HCT116 (cell line): ENCODE results near the gene FBXO31. TPM values are rescaled to one million over a fixed set of nuclear protein-coding genes. Genes with fewer than 3 reads are reported as not detected.

Source experiments
- ATAC-seq: fragments of 200-7000 bp; cut with Tn5 transposase; 2 replicates; pipeline ENCODE4 v1.9.1; 2020; ENCODE audit warnings: mild to moderate bottlenecking, moderate library complexity
- BruUV-seq: library from RNA; stranded (reverse); fragments of 400-500 nt; replicated peaks from 2 replicates; lab custom pipeline; 2021; lab: Mats Ljungman, UMichigan
- CTCF ChIA-PET: fragments of 300-600 bp; sonication (Branson Sonifier 250); formaldehyde crosslinking; loops from one replicate; lab custom pipeline; 2021; ENCODE audit warnings: antibody characterized with exemption; lab: Charles Lee
- POLR2A ChIA-PET: fragments of 300-600, 350-600 bp; sonication (Branson Sonifier 250); formaldehyde crosslinking; loops from one replicate; lab custom pipeline; 2021; ENCODE audit warnings: antibody characterized with exemption; lab: Charles Lee
- RAD21 ChIA-PET, 2 experiments: fragments of 300-600 bp; sonication (Branson Sonifier 250); formaldehyde crosslinking; loops; one replicate each; lab custom pipeline; 2023; ENCODE audit warnings: low total read pairs in 2 of 2; ENCODE audit not compliant: uncharacterized antibody in 2 of 2, unreplicated experiment in 2 of 2, low non-redundant PET in 1 of 2; lab: Charles Lee
- DNase-seq: peaks from one replicate; pipeline ENCODE4 v3.0.0-alpha.2; 2010; ENCODE audit warnings: low read depth, low spot score
- H2AFZ ChIP-seq: fragments of 200-600 bp; shearing (Covaris generic), sonication (generic); 2 replicates; pipeline ENCODE4 v1.6.1; 2017; ENCODE audit warnings: low read depth, mixed run types, mixed read lengths, antibody characterized with exemption, low read length; ENCODE audit not compliant: poor library complexity, severe bottlenecking
- H3K27ac ChIP-seq: 2 replicates; pipeline ENCODE4 v1.5.1; 2012; ENCODE audit warnings: low read depth, low read length
- H3K27me3 ChIP-seq: fragments of 200-600 bp; sonication (generic); 2 replicates; pipeline ENCODE4 v1.6.1; 2016; ENCODE audit warnings: mixed run types, low read length, mixed read lengths; ENCODE audit not compliant: insufficient read depth
- H3K36me3 ChIP-seq, 2 experiments: fragments of 200-500 bp in 1 of 2; fragments of 200-600 bp in 1 of 2; sonication (Bioruptor generic) in 1 of 2; sonication (generic) in 1 of 2; 2 replicates each; pipeline versions ENCODE4 v1.5.1 to v1.6.1; 2014 to 2016; ENCODE audit warnings: low read length in 2 of 2, inconsistent platforms in 1 of 2, mixed read lengths in 1 of 2, mixed run types in 1 of 2; ENCODE audit not compliant: insufficient read depth in 2 of 2, control insufficient read depth in 1 of 2
- H3K4me1 ChIP-seq, 2 experiments: fragments of 200-600 bp in 1 of 2; sonication (generic) in 1 of 2; 2 replicates each; pipeline versions ENCODE4 v1.5.1 to v1.6.1; 2012 to 2017; ENCODE audit warnings: low read length in 2 of 2, inconsistent platforms in 1 of 2, mild to moderate bottlenecking in 1 of 2, mixed read lengths in 1 of 2, mixed run types in 1 of 2, moderate library complexity in 1 of 2; ENCODE audit not compliant: insufficient read depth in 2 of 2, control insufficient read depth in 1 of 2
- H3K4me2 ChIP-seq: fragments of 200-600 bp; sonication (generic); 2 replicates; pipeline ENCODE4 v1.6.1; 2017; ENCODE audit warnings: mixed run types, low read length, mixed read lengths
- H3K4me3 ChIP-seq, 2 experiments: fragments of 200-600 bp in 1 of 2; sonication (generic) in 1 of 2; replicated peaks in 1 of 2; 2 replicates each; pipeline ENCODE4 v1.5.1; 2011 to 2016; ENCODE audit warnings: low read length in 2 of 2, control low read depth in 1 of 2, low read depth in 1 of 2, mild to moderate bottlenecking in 1 of 2, mixed read lengths in 1 of 2, mixed run types in 1 of 2
- H3K79me2 ChIP-seq: fragments of 200-600 bp; sonication (generic); 2 replicates; pipeline ENCODE4 v1.6.1; 2017; ENCODE audit warnings: mild to moderate bottlenecking, mixed run types, low read length, moderate library complexity, mixed read lengths; ENCODE audit not compliant: insufficient read depth
- H3K9ac ChIP-seq: fragments of 200-600 bp; sonication (generic); 2 replicates; pipeline ENCODE4 v1.6.1; 2016; ENCODE audit warnings: low read length, mixed read lengths
- H3K9me2 ChIP-seq: fragments of 200-600 bp; sonication (generic), shearing (Covaris generic); 2 replicates; pipeline ENCODE4 v1.6.1; 2017; ENCODE audit warnings: mixed run types, mild to moderate bottlenecking, moderate library complexity; ENCODE audit not compliant: insufficient read depth
- H3K9me3 ChIP-seq, 2 experiments: fragments of 200-500 bp in 1 of 2; fragments of 200-600 bp in 1 of 2; sonication (Bioruptor generic) in 1 of 2; sonication (generic) in 1 of 2; 2 replicates each; pipeline ENCODE4 v1.6.1; 2014 to 2017; ENCODE audit warnings: low read length in 2 of 2, mixed read lengths in 2 of 2, inconsistent platforms in 1 of 2, low read depth in 1 of 2, mild to moderate bottlenecking in 1 of 2, mixed run types in 1 of 2, moderate library complexity in 1 of 2; ENCODE audit not compliant: control insufficient read depth in 1 of 2, insufficient read depth in 1 of 2
- H4K20me1 ChIP-seq: fragments of 200-600 bp; sonication (generic), shearing (Covaris generic); 2 replicates; pipeline ENCODE4 v1.6.1; 2017; ENCODE audit warnings: mixed run types, mild to moderate bottlenecking, moderate library complexity; ENCODE audit not compliant: insufficient read depth
- CBX3 ChIP-seq: IDR thresholded peaks from 2 replicates; pipeline ENCODE4 v1.6.1; 2012; ENCODE audit warnings: low read depth
- EGR1 ChIP-seq: IDR thresholded peaks from 2 replicates; pipeline ENCODE4 v1.6.1; 2012; ENCODE audit warnings: low read depth
- ELF1 ChIP-seq: IDR thresholded peaks from 2 replicates; pipeline ENCODE4 v1.6.1; 2012; ENCODE audit warnings: low read depth, borderline replicate concordance
- RAD21 ChIP-seq: IDR thresholded peaks from 2 replicates; pipeline ENCODE4 v1.6.1; 2012; ENCODE audit warnings: low read depth, mild to moderate bottlenecking
- SP1 ChIP-seq: IDR thresholded peaks from 2 replicates; pipeline ENCODE4 v1.6.1; 2012; ENCODE audit warnings: low read depth
- TCF7L2 ChIP-seq: IDR thresholded peaks from 2 replicates; pipeline ENCODE4 v1.7.0; 2011; ENCODE audit warnings: borderline replicate concordance, inconsistent platforms; ENCODE audit not compliant: insufficient read depth, insufficient read length; ENCODE audit errors: extremely low read depth
- YY1 ChIP-seq: IDR thresholded peaks from 2 replicates; pipeline ENCODE4 v1.6.1; 2011; ENCODE audit warnings: low read length, low read depth, moderate library complexity, mild to moderate bottlenecking; ENCODE audit not compliant: insufficient replicate concordance; ENCODE audit errors: extremely low read depth
- ZFX ChIP-seq: fragments of 450-650 bp; IDR thresholded peaks from 2 replicates; pipeline ENCODE4 v1.6.1; 2017
- ZNF274 ChIP-seq: fragments of 200-500 bp; sonication (Bioruptor generic); IDR thresholded peaks from 2 replicates; pipeline ENCODE4 v1.6.1; 2014; ENCODE audit warnings: mild to moderate bottlenecking, low read depth, low read length, inconsistent platforms
- intact Hi-C: fragments of 100-400 bp; cut with micrococcal nuclease; formaldehyde crosslinking; loops from 2 replicates; pipeline ENCODE4 v1.10.0; 2022
- total RNA-seq: library from RNA; stranded (reverse); gene quantifications from one replicate; pipeline ENCODE4 v1.2.1, GENCODE V29; 2021; ENCODE audit not compliant: unreplicated experiment
- TF ChIP-seq, protein P1 (sequence below): IDR thresholded peaks from 2 replicates; pipeline ENCODE4 v1.6.1; 2012
- TF ChIP-seq, protein P2 (sequence below), 3 experiments: fragments of 200-600 bp in 1 of 3; sonication (generic) in 1 of 3; IDR thresholded peaks in 2 of 3; conservative IDR thresholded peaks in 1 of 3; 2 replicates each; pipeline ENCODE4 v1.5.1; 2012 to 2017; ENCODE audit warnings: low read depth in 2 of 3, low read length in 2 of 3, antibody characterized with exemption in 1 of 3, borderline replicate concordance in 1 of 3, control low read depth in 1 of 3, mild to moderate bottlenecking in 1 of 3, mixed read lengths in 1 of 3, mixed run types in 1 of 3, moderate library complexity in 1 of 3; ENCODE audit not compliant: insufficient read depth in 1 of 3
- TF ChIP-seq, protein P3 (sequence below): IDR thresholded peaks from 2 replicates; pipeline ENCODE4 v1.6.1; 2012

Gene FBXO31
- total RNA-seq, 1 experiment from 2014 or later: 52.1 TPM

DNA sequence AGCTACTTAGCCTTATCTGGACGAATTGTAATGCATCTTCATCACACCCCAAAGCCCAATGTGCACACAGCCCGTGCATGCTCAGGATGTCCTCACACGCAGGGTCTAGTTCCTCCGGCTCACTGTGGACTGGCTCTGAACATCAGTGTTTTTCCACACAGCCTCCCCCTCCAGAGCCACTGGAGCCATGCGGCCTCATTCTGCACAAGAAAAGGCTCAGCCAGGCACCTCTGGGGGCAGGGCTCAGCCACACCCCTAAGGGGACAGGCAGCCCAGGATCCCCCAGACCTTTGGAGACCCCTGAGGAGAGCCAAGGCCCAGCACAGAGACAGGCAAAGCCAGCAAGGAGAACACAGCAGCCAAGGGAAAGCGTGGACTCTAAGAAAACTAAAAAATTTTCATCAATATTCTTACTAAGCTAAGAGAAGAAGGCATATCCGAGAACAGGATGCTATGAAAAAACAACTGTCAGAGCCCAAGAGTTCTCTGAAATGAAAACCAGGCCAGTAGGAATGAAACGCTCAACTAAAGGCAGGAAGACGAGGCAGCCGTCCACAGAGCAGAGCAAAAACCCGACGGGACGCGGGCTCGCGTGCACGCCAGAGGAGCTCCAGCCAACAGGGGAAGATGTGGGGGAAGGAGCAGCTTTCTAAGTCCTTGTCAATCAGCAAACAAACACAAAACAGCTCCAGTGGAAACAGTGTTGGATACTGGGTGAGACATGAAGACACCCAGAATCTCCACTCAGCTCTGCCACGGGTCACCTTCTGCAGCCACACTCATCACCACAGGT lies 43.0 kb upstream of the FBXO31 start:
- TF ChIP-seq TCF7L2 (no peak), ZNF274 (no peak), EGR1 (no peak), ZFX (no peak), CBX3 (no peak), ELF1 (no peak), YY1 (no peak), SP1 (no peak), RAD21 (no peak)
- TF ChIP-seq, protein P1, sequence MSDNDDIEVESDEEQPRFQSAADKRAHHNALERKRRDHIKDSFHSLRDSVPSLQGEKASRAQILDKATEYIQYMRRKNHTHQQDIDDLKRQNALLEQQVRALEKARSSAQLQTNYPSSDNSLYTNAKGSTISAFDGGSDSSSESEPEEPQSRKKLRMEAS: no peak
- TF ChIP-seq, protein P2, sequence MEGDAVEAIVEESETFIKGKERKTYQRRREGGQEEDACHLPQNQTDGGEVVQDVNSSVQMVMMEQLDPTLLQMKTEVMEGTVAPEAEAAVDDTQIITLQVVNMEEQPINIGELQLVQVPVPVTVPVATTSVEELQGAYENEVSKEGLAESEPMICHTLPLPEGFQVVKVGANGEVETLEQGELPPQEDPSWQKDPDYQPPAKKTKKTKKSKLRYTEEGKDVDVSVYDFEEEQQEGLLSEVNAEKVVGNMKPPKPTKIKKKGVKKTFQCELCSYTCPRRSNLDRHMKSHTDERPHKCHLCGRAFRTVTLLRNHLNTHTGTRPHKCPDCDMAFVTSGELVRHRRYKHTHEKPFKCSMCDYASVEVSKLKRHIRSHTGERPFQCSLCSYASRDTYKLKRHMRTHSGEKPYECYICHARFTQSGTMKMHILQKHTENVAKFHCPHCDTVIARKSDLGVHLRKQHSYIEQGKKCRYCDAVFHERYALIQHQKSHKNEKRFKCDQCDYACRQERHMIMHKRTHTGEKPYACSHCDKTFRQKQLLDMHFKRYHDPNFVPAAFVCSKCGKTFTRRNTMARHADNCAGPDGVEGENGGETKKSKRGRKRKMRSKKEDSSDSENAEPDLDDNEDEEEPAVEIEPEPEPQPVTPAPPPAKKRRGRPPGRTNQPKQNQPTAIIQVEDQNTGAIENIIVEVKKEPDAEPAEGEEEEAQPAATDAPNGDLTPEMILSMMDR (IDR thresholded peaks at IDR 0.05 in 2 of 3, conservative IDR thresholded peaks at IDR 0.05 in 1 of 3; ENCODE audit: borderline replicate concordance in 1 of 3, insufficient read depth in 1 of 3, low read depth in 2 of 3, low read length in 2 of 3): no peak
- TF ChIP-seq, protein P3, sequence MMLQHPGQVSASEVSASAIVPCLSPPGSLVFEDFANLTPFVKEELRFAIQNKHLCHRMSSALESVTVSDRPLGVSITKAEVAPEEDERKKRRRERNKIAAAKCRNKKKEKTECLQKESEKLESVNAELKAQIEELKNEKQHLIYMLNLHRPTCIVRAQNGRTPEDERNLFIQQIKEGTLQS: no peak
- ChIA-PET POLR2A (no interaction called here), CTCF (interaction anchor here (1.5 to 1.6 kb wide), 2 partner anchors 10 to 209 kb away, joined by 3 to 9 read pairs; no protein-coding TSS in a partner anchor), RAD21 (no interaction called here)
- H3K9me2 ChIP-seq: no peaks in the 10 kb centered on the region
- intact Hi-C loops: no loop called here
- no TSS peak for BruUV-seq
- no peak overlapping the region for H3K4me2 ChIP-seq
- peaks cover 7 to 16% of the 10 kb centered on the region in 2 experiments; a peak in 2 of 4 replicates for H3K36me3 ChIP-seq
- no peak overlapping the region for H3K27ac ChIP-seq
- DNase-seq (no peak), ATAC-seq (no peak)
- no peaks in the 10 kb centered on the region for H3K27me3 ChIP-seq
- no peaks in the 10 kb centered on the region for H4K20me1 ChIP-seq
- no peaks in the 10 kb centered on the region for H3K9me3 ChIP-seq
- no peak overlapping the region for H2AFZ ChIP-seq
- H3K4me3 ChIP-seq: no peak overlapping the region
- H3K9ac ChIP-seq: no peak overlapping the region
- H3K4me1 ChIP-seq: no peaks in the 10 kb centered on the region
- H3K79me2 ChIP-seq: peaks cover 6% of the 10 kb centered on the region; the same call in 1 of the 2 replicates
